CD4-positive, CD25-positive, alpha-beta regulatory T cell (primary cell): Measurements from ENCODE around the gene CSMD2. TPM values are rescaled to one million over a fixed set of nuclear protein-coding genes. Genes with fewer than 3 reads are reported as not detected.

Experiments used
- ATAC-seq, 2 donors: fragments of 150-1000 bp; cut with Tn5 transposase; one replicate each; pipeline ENCODE4 v1.10.0; 2021; ENCODE audit warnings: low read depth in 2 of 2, moderate number of reproducible peaks in 2 of 2, moderate library complexity in 1 of 2
- DNase-seq, 3 donors: peaks; one replicate each; pipeline versions ENCODE4 v3.0.0 to v3.0.0-alpha.2; 2012 to 2022; ENCODE audit warnings: mixed read lengths in 1 of 3
- H3K27ac ChIP-seq: one replicate; pipeline ENCODE4 v1.7.0; 2013; ENCODE audit warnings: mild to moderate bottlenecking, low read length; ENCODE audit not compliant: insufficient read depth, poor library complexity, severe bottlenecking
- H3K27me3 ChIP-seq: one replicate; pipeline ENCODE4 v1.7.0; 2013; ENCODE audit warnings: low read length; ENCODE audit not compliant: control insufficient read depth, insufficient read depth
- H3K36me3 ChIP-seq: one replicate; pipeline ENCODE4 v1.7.0; 2013; ENCODE audit warnings: mild to moderate bottlenecking, low read length, moderate library complexity; ENCODE audit not compliant: control insufficient read depth, insufficient read depth
- H3K4me1 ChIP-seq: 2 replicates; pipeline ENCODE4 v1.7.0; 2013; ENCODE audit warnings: mild to moderate bottlenecking, low read length; ENCODE audit not compliant: insufficient read depth, control insufficient read depth, poor library complexity, severe bottlenecking
- H3K4me3 ChIP-seq: one replicate; pipeline ENCODE4 v1.7.0; 2013; ENCODE audit warnings: low read depth, mild to moderate bottlenecking, low read length, moderate library complexity
- H3K9me3 ChIP-seq, 2 experiments: 1 replicate in 1 of 2; 2 replicates in 1 of 2; pipeline ENCODE4 v1.7.0; 2013; ENCODE audit warnings: low read length in 2 of 2, mild to moderate bottlenecking in 1 of 2, moderate library complexity in 1 of 2; ENCODE audit not compliant: control insufficient read depth in 2 of 2
- H3K27ac Mint-ChIP-seq, 3 donors: one replicate each; pipeline ENCODE4 v1.8.0; 2020 to 2022; ENCODE audit warnings: mild to moderate bottlenecking in 3 of 3, mixed read lengths in 3 of 3, moderate library complexity in 2 of 3
- H3K27me3 Mint-ChIP-seq: one replicate; pipeline ENCODE4 v1.8.0; 2022; ENCODE audit warnings: mild to moderate bottlenecking, mixed read lengths
- H3K36me3 Mint-ChIP-seq: one replicate; pipeline ENCODE4 v1.8.0; 2020; ENCODE audit warnings: mixed read lengths
- H3K4me1 Mint-ChIP-seq, 4 donors: one replicate each; pipeline ENCODE4 v1.8.0; 2020 to 2022; ENCODE audit warnings: mixed read lengths in 4 of 4, mild to moderate bottlenecking in 1 of 4
- H3K4me3 Mint-ChIP-seq, 4 donors: one replicate each; pipeline ENCODE4 v1.8.0; 2020 to 2022; ENCODE audit warnings: mild to moderate bottlenecking in 4 of 4, mixed read lengths in 4 of 4, moderate library complexity in 3 of 4
- H3K9me3 Mint-ChIP-seq, 7 donors: one replicate each; pipeline ENCODE4 v1.8.0; 2020 to 2022; ENCODE audit warnings: mixed read lengths in 7 of 7, mild to moderate bottlenecking in 3 of 7, moderate library complexity in 2 of 7
- polyA plus RNA-seq, 4 donors: library from polyadenylated mRNA; unstranded; fragments of 300-500 nt; fragmentation: Illumina TruSeq; gene quantifications; one replicate each; pipeline ENCODE4 v1.2.3, GENCODE V29; 2021
- total RNA-seq: library from RNA; stranded (reverse); gene quantifications from one replicate; pipeline ENCODE4 v1.2.3, GENCODE V29; 2022

The CSMD2 gene
- total and polyA plus RNA-seq, 5 donors from 2014 or later, result not detected

GRCh38 chr1:33984906-33985565 is 180.0 kb downstream of the CSMD2 start:
- Histone ChIP-seq H3K4me3 (no peak overlapping the region), H3K27me3 (no peaks in the 10 kb centered on the region), H3K27ac (no peak overlapping the region), H3K36me3 (no peaks in the 10 kb centered on the region), H3K9me3 (no peaks in the 10 kb centered on the region), H3K4me1 (no peaks in the 10 kb centered on the region)
- Mint-ChIP-seq H3K27ac (no peak overlapping the region), H3K27me3 (peaks cover 8% of the 10 kb centered on the region), H3K4me1 (no peaks in the 10 kb centered on the region), H3K36me3 (no peaks in the 10 kb centered on the region), H3K4me3 (no peak overlapping the region), H3K9me3 (peaks cover 0 to 3% (median 0%) of the 10 kb centered on the region in 7 donors)
- DNase-seq, result no peak
- ATAC-seq, result no peak

- H3K27ac Mint-ChIP-seq, result peak overlapping the region in 1 of 3 donors; percentile 60
- H3K27ac ChIP-seq, result no peak overlapping the region
- peaks cover 12% of the 10 kb centered on the region for H3K27me3 Mint-ChIP-seq
- ATAC-seq, result no peak
- H3K36me3 ChIP-seq, result no peaks in the 10 kb centered on the region
- H3K36me3 Mint-ChIP-seq, result no peaks in the 10 kb centered on the region
- no peaks in the 10 kb centered on the region for H3K27me3 ChIP-seq
- H3K9me3 Mint-ChIP-seq, result peaks cover 0 to 3% (median 0%) of the 10 kb centered on the region in 7 donors
- no peak overlapping the region for H3K4me3 ChIP-seq
- no peak overlapping the region for H3K4me3 Mint-ChIP-seq
- no peaks in the 10 kb centered on the region for H3K4me1 ChIP-seq
- H3K4me1 Mint-ChIP-seq, result no peaks in the 10 kb centered on the region
- DNase-seq, result no peak
- no peaks in the 10 kb centered on the region for H3K9me3 ChIP-seq
Measured at GRCh38 chr1:33982419-33982818, 182.6 kb downstream of the CSMD2 start.

GRCh38 chr1:33979341-33979740 is 185.7 kb downstream of the CSMD2 start:
- ATAC-seq (no peak), DNase-seq (no peak)
- Mint-ChIP-seq H3K27ac (no peak overlapping the region), H3K36me3 (no peaks in the 10 kb centered on the region), H3K9me3 (peaks cover 0 to 1% (median 0%) of the 10 kb centered on the region in 7 donors), H3K4me3 (no peak overlapping the region), H3K4me1 (no peaks in the 10 kb centered on the region), H3K27me3 (peaks cover 12% of the 10 kb centered on the region)
- H3K9me3 ChIP-seq, result no peaks in the 10 kb centered on the region
- no peaks in the 10 kb centered on the region for H3K27me3 ChIP-seq
- no peak overlapping the region for H3K27ac ChIP-seq
- no peaks in the 10 kb centered on the region for H3K36me3 ChIP-seq
- no peak overlapping the region for H3K4me3 ChIP-seq
- H3K4me1 ChIP-seq, result no peaks in the 10 kb centered on the region

- Mint-ChIP-seq H3K4me3 (no peak overlapping the region), H3K4me1 (no peaks in the 10 kb centered on the region), H3K36me3 (no peaks in the 10 kb centered on the region), H3K27ac (no peak overlapping the region), H3K9me3 (no peaks in the 10 kb centered on the region), H3K27me3 (peaks cover 4% of the 10 kb centered on the region)
- no peaks in the 10 kb centered on the region for H3K4me1 ChIP-seq
- H3K9me3 ChIP-seq, result no peaks in the 10 kb centered on the region
- DNase-seq (no peak), ATAC-seq (no peak)
- H3K4me3 ChIP-seq, result no peak overlapping the region
- no peak overlapping the region for H3K27ac ChIP-seq
- H3K27me3 ChIP-seq, result no peaks in the 10 kb centered on the region
- no peaks in the 10 kb centered on the region for H3K36me3 ChIP-seq
Measured at GRCh38 chr1:33975961-33976360, 189.1 kb downstream of the CSMD2 start.

GRCh38 chr1:33973799-33974545 is 191.1 kb downstream of the CSMD2 start:
- Mint-ChIP-seq H3K36me3 (no peaks in the 10 kb centered on the region), H3K27me3 (peaks cover 4% of the 10 kb centered on the region), H3K27ac (no peak overlapping the region), H3K9me3 (no peaks in the 10 kb centered on the region), H3K4me1 (no peaks in the 10 kb centered on the region), H3K4me3 (no peak overlapping the region)
- no peaks in the 10 kb centered on the region for H3K36me3 ChIP-seq
- no peak overlapping the region for H3K4me3 ChIP-seq
- no peak for DNase-seq
- H3K4me1 ChIP-seq, result no peaks in the 10 kb centered on the region
- no peaks in the 10 kb centered on the region for H3K27me3 ChIP-seq
- H3K27ac ChIP-seq, result no peak overlapping the region
- H3K9me3 ChIP-seq, result no peaks in the 10 kb centered on the region
- no peak for ATAC-seq

GRCh38 chr1:33972676-33973395 is 192.2 kb downstream of the CSMD2 start:
- Histone ChIP-seq H3K9me3 (no peaks in the 10 kb centered on the region), H3K4me3 (no peak overlapping the region), H3K4me1 (no peaks in the 10 kb centered on the region), H3K27me3 (peaks cover 2% of the 10 kb centered on the region), H3K36me3 (no peaks in the 10 kb centered on the region), H3K27ac (no peak overlapping the region)
- Mint-ChIP-seq H3K27ac (no peak overlapping the region), H3K27me3 (no peaks in the 10 kb centered on the region), H3K36me3 (no peaks in the 10 kb centered on the region), H3K4me1 (no peaks in the 10 kb centered on the region), H3K9me3 (no peaks in the 10 kb centered on the region), H3K4me3 (no peak overlapping the region)
- no peak for DNase-seq
- ATAC-seq, result no peak

GRCh38 chr1:33971913-33972312 is 193.1 kb downstream of the CSMD2 start:
- no peak for ATAC-seq
- Histone ChIP-seq H3K36me3 (no peaks in the 10 kb centered on the region), H3K9me3 (no peaks in the 10 kb centered on the region), H3K27ac (no peak overlapping the region), H3K4me1 (no peaks in the 10 kb centered on the region), H3K27me3 (peaks cover 2% of the 10 kb centered on the region), H3K4me3 (no peak overlapping the region)
- no peak overlapping the region for H3K27ac Mint-ChIP-seq
- DNase-seq, result no peak
- no peaks in the 10 kb centered on the region for H3K27me3 Mint-ChIP-seq
- H3K4me1 Mint-ChIP-seq, result no peaks in the 10 kb centered on the region
- H3K9me3 Mint-ChIP-seq, result no peaks in the 10 kb centered on the region
- H3K36me3 Mint-ChIP-seq, result no peaks in the 10 kb centered on the region
- no peak overlapping the region for H3K4me3 Mint-ChIP-seq
